BLaER1 (cell line): ENCODE data around the gene ATM.
A peak's percentile ranks its signal among the peaks of the same experiment; 100 is the strongest.

Experiments used
- H3K27ac ChIP-seq: shearing (Covaris generic); formaldehyde crosslinking; 2 replicates; pipeline ENCODE4 v1.8.1; 2022
- H3K27me3 ChIP-seq: shearing (Covaris generic); formaldehyde crosslinking; 2 replicates; pipeline ENCODE4 v1.8.1; 2022
- H3K36me3 ChIP-seq: shearing (Covaris generic); formaldehyde crosslinking; 2 replicates; pipeline ENCODE4 v1.8.1; 2022
- H3K4me1 ChIP-seq: shearing (Covaris generic); formaldehyde crosslinking; 2 replicates; pipeline ENCODE4 v1.8.1; 2022
- H3K4me2 ChIP-seq: shearing (Covaris generic); formaldehyde crosslinking; 2 replicates; pipeline ENCODE4 v1.8.1; 2022
- H3K4me3 ChIP-seq: shearing (Covaris generic); formaldehyde crosslinking; 2 replicates; pipeline ENCODE4 v1.8.1; 2022
- H3K9ac ChIP-seq: shearing (Covaris generic); formaldehyde crosslinking; 2 replicates; pipeline ENCODE4 v1.8.1; 2022
- H3K9me3 ChIP-seq: shearing (Covaris generic); formaldehyde crosslinking; 2 replicates; pipeline ENCODE4 v1.8.1; 2022
- H4K20me1 ChIP-seq: shearing (Covaris generic); formaldehyde crosslinking; 2 replicates; pipeline ENCODE4 v1.8.1; 2022
- Cebpa-rat ChIP-seq: shearing (Covaris generic); IDR thresholded peaks from 2 replicates; pipeline ENCODE4 v1.8.1; 2022

ATM gene

DNA sequence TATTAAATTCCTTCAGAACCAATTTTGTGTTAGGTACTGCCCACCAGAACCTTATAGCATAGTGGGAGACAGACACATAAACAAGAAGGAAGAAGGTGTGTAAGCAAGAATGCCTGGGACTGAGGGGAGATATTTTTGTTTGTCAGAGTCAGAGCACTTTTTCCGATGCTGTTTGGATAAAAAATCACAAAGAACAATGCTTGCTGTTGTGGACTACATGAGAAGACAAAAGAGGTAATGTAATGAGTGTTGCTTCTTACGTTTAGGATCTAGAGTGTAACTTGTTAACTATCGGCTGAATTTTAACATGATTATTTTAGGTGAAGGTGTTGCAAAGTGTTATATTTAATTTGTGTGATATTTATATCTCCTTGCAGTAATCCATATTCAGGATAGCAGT, 84.9 kb downstream of the ATM start:
- H3K36me3 ChIP-seq: peaks cover 67% of the 10 kb centered on the region
- H4K20me1 ChIP-seq: no peaks in the 10 kb centered on the region
- H3K27me3 ChIP-seq: no peaks in the 10 kb centered on the region
- H3K9ac ChIP-seq: no peak overlapping the region
- no peak for TF ChIP-seq Cebpa-rat
- H3K9me3 ChIP-seq: no peaks in the 10 kb centered on the region
- no peak overlapping the region for H3K4me2 ChIP-seq
- H3K27ac ChIP-seq: no peak overlapping the region
- H3K4me1 ChIP-seq: no peaks in the 10 kb centered on the region
- H3K4me3 ChIP-seq: no peak overlapping the region

DNA sequence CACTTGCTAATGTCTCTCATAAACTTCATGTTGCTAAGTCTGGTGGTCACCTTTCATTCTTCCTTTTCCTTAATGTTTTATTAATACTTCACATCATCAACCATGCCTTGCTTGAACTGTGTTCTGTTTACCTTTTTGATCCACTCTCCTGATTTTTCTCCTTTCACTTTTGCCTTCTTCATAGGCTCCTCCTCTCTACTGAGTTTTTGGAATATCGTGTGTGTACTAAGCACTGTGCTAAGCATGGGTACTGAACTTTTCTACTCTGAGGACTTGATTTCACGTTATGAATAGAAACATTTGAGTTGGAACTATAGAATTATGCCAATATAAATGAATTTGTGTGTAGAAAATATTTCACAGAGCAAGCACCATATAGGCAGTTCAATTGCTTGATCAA, 90.6 kb downstream of the ATM start:
- TF ChIP-seq Cebpa-rat: no peak
- Histone ChIP-seq H3K4me2 (no peak overlapping the region), H3K27ac (no peak overlapping the region), H3K9me3 (no peaks in the 10 kb centered on the region), H3K4me1 (no peaks in the 10 kb centered on the region), H3K4me3 (no peak overlapping the region), H3K9ac (no peak overlapping the region), H3K27me3 (no peaks in the 10 kb centered on the region), H4K20me1 (no peaks in the 10 kb centered on the region), H3K36me3 (peaks cover 83% of the 10 kb centered on the region)

- H3K4me2 ChIP-seq: no peak overlapping the region
- H3K4me3 ChIP-seq: no peak overlapping the region
- no peak overlapping the region for H3K27ac ChIP-seq
- H4K20me1 ChIP-seq: no peaks in the 10 kb centered on the region
- no peaks in the 10 kb centered on the region for H3K9me3 ChIP-seq
- H3K36me3 ChIP-seq: peaks cover 90% of the 10 kb centered on the region
- TF ChIP-seq Cebpa-rat: no peak
- no peaks in the 10 kb centered on the region for H3K4me1 ChIP-seq
- H3K27me3 ChIP-seq: no peaks in the 10 kb centered on the region
- no peak overlapping the region for H3K9ac ChIP-seq
These were observed 93.2 kb downstream of the ATM start for GRCh38 chr11:108316061-108316460.

DNA sequence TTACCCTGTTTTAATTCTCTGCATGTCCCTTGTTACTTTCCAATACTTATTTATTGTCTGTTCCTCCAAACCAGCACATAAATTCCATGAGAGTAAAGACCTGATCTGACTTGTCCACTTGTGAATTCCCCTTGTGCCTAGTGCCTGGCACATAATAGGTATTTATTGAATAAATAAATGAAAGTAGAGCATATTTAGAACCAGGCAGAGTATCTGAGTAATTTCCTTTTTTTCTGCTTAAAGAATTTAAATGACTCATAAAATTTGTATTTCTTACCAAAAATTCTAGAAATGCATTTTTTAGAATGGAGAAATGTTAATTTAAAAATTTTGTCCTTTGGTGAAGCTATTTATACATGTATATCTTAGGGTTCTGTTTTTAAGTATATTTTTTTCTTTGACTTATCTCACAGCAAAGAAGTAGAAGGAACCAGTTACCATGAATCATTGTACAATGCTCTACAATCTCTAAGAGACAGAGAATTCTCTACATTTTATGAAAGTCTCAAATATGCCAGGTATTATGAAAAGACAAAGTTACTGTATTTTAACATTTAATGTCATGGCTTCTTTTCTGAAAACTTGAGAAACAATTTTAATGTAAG, 96.8 kb downstream of the ATM start:
- peaks cover 77% of the 10 kb centered on the region for H3K36me3 ChIP-seq
- no peak overlapping the region for H3K4me3 ChIP-seq
- TF ChIP-seq Cebpa-rat: no peak
- no peak overlapping the region for H3K4me2 ChIP-seq
- no peaks in the 10 kb centered on the region for H3K4me1 ChIP-seq
- no peaks in the 10 kb centered on the region for H4K20me1 ChIP-seq
- H3K27me3 ChIP-seq: no peaks in the 10 kb centered on the region
- H3K27ac ChIP-seq: no peak overlapping the region
- H3K9ac ChIP-seq: no peak overlapping the region
- no peaks in the 10 kb centered on the region for H3K9me3 ChIP-seq

GRCh38 chr11:108322666-108323065, 99.8 kb downstream of the ATM start:
- no peak overlapping the region for H3K9ac ChIP-seq
- H3K9me3 ChIP-seq: no peaks in the 10 kb centered on the region
- TF ChIP-seq Cebpa-rat: no peak
- no peaks in the 10 kb centered on the region for H3K27me3 ChIP-seq
- H3K27ac ChIP-seq: no peak overlapping the region
- H3K4me1 ChIP-seq: no peaks in the 10 kb centered on the region
- H4K20me1 ChIP-seq: no peaks in the 10 kb centered on the region
- H3K4me3 ChIP-seq: no peak overlapping the region
- peaks cover 81% of the 10 kb centered on the region for H3K36me3 ChIP-seq
- H3K4me2 ChIP-seq: no peak overlapping the region

GRCh38 chr11:108324587-108324986, 101.7 kb downstream of the ATM start:
- H3K27me3 ChIP-seq: no peaks in the 10 kb centered on the region
- H3K4me3 ChIP-seq: no peak overlapping the region
- TF ChIP-seq Cebpa-rat: no peak
- H3K9me3 ChIP-seq: no peaks in the 10 kb centered on the region
- H3K9ac ChIP-seq: no peak overlapping the region
- no peak overlapping the region for H3K4me2 ChIP-seq
- H4K20me1 ChIP-seq: no peaks in the 10 kb centered on the region
- no peaks in the 10 kb centered on the region for H3K4me1 ChIP-seq
- H3K36me3 ChIP-seq: peaks cover 81% of the 10 kb centered on the region
- no peak overlapping the region for H3K27ac ChIP-seq

- Histone ChIP-seq H4K20me1 (no peaks in the 10 kb centered on the region), H3K4me3 (no peak overlapping the region), H3K4me1 (no peaks in the 10 kb centered on the region), H3K27ac (no peak overlapping the region), H3K9ac (no peak overlapping the region), H3K27me3 (no peaks in the 10 kb centered on the region), H3K36me3 (peaks cover 89% of the 10 kb centered on the region), H3K9me3 (no peaks in the 10 kb centered on the region), H3K4me2 (no peak overlapping the region)
- peak; percentile 57; the same call in 1 of the 2 replicates for TF ChIP-seq Cebpa-rat
These were observed 110.6 kb downstream of the ATM start for GRCh38 chr11:108333403-108333899.

DNA sequence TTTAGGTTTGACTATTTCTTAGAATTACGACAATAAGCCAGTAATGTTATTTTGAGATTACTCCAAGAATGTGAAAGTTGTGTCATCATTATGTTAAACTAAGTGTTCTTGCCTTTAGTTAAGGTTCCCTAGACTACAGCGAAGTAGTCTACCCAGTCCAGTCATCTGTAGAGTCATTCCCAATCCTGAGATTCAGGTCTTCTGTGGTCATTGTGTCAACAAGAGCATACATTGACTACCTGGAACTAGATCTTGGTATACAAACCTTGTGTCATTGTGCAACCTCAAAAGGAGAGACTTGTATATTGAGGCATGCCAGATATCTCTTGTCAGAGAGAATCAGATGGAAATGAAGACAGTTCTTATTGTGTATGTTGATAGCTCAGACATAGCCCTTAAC, 115.9 kb downstream of the ATM start:
- no peaks in the 10 kb centered on the region for H4K20me1 ChIP-seq
- H3K9me3 ChIP-seq: no peaks in the 10 kb centered on the region
- H3K4me2 ChIP-seq: no peak overlapping the region
- H3K4me1 ChIP-seq: no peaks in the 10 kb centered on the region
- no peak overlapping the region for H3K4me3 ChIP-seq
- no peak overlapping the region for H3K27ac ChIP-seq
- H3K9ac ChIP-seq: no peak overlapping the region
- H3K27me3 ChIP-seq: no peaks in the 10 kb centered on the region
- no peak for TF ChIP-seq Cebpa-rat
- H3K36me3 ChIP-seq: peaks cover 47% of the 10 kb centered on the region

DNA sequence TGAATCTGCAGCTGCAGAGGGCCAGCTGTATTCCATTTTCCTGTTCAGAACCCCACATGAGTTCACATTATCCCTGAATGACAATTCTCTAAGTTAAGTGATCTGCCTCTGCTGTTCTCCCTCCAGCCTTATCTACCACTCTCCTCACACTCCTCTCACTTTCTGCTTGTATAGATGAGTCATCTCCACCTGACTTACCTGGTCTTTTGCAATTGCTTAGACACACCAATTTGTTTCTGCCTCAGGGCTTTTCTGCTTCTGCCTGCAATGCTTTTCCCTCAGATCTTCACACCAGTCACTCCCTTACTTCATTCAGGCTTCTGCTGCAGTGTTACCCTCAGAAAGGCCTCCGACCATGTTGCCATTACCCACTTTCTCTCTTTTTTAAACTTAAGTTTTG, 118.1 kb downstream of the ATM start:
- Histone ChIP-seq H4K20me1 (no peaks in the 10 kb centered on the region), H3K4me1 (no peaks in the 10 kb centered on the region), H3K36me3 (peaks cover 42% of the 10 kb centered on the region), H3K27me3 (no peaks in the 10 kb centered on the region), H3K4me2 (no peak overlapping the region), H3K9me3 (no peaks in the 10 kb centered on the region), H3K4me3 (no peak overlapping the region), H3K27ac (no peak overlapping the region), H3K9ac (no peak overlapping the region)
- TF ChIP-seq Cebpa-rat: no peak

DNA sequence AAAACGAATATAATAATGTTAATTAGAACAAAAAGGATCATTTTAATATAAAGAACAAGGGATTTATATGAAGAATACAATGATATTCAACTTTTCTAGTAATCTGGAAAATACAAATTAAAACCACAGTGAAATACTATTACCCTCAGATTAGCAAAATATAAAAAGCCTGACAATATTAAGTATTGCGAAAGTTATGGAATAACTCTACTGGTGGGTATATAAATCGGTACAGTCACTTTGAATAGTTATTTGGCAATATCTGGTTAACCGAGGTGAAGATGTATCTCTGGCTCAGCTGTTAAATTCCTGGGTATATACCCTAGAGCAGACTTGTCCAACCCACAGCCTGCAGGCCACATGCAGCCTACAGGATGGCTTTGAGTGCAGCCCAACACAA, 118.8 kb downstream of the ATM start:
- H3K4me2 ChIP-seq: no peak overlapping the region
- no peak for TF ChIP-seq Cebpa-rat
- H4K20me1 ChIP-seq: no peaks in the 10 kb centered on the region
- no peak overlapping the region for H3K9ac ChIP-seq
- no peak overlapping the region for H3K4me3 ChIP-seq
- H3K36me3 ChIP-seq: peaks cover 38% of the 10 kb centered on the region
- no peaks in the 10 kb centered on the region for H3K27me3 ChIP-seq
- H3K27ac ChIP-seq: no peak overlapping the region
- no peaks in the 10 kb centered on the region for H3K4me1 ChIP-seq
- H3K9me3 ChIP-seq: no peaks in the 10 kb centered on the region

- H3K4me1 ChIP-seq: no peaks in the 10 kb centered on the region
- no peaks in the 10 kb centered on the region for H4K20me1 ChIP-seq
- no peak overlapping the region for H3K4me2 ChIP-seq
- H3K27ac ChIP-seq: no peak overlapping the region
- peaks cover 27% of the 10 kb centered on the region for H3K36me3 ChIP-seq
- TF ChIP-seq Cebpa-rat: no peak
- H3K9me3 ChIP-seq: no peaks in the 10 kb centered on the region
- no peak overlapping the region for H3K4me3 ChIP-seq
- no peak overlapping the region for H3K9ac ChIP-seq
- no peaks in the 10 kb centered on the region for H3K27me3 ChIP-seq
These were observed 120.8 kb downstream of the ATM start for GRCh38 chr11:108343714-108344113.
